HepG2 (cell line): ENCODE data around the gene HOXA13. TPM values are rescaled to one million over a fixed set of nuclear protein-coding genes. Genes with fewer than 3 reads are reported as not detected.

Experiments used
- ATAC-seq: fragments of 200-7000 bp; cut with Tn5 transposase; 3 replicates; pipeline ENCODE4 v1.9.1; 2020; ENCODE audit warnings: mild to moderate bottlenecking, moderate library complexity
- BruUV-seq: library from RNA; stranded (reverse); fragments of 400-500 nt; replicated peaks from 2 replicates; lab custom pipeline; 2021; lab: Mats Ljungman, UMichigan
- CTCF ChIA-PET: fragments of 300-600 bp; formaldehyde crosslinking; extraction: SDS; loops from one replicate; lab custom pipeline; 2021; ENCODE audit warnings: low total read pairs, inconsistent platforms, low intra/inter-chr PET ratio; lab: Yijun Ruan, JAX
- POLR2A ChIA-PET: fragments of 350-600 bp; sonication (Branson Sonifier 250); formaldehyde crosslinking; loops from one replicate; lab custom pipeline; 2020; ENCODE audit warnings: antibody characterized with exemption, inconsistent platforms; lab: Yijun Ruan, JAX
- DNase-seq: peaks from one replicate; pipeline ENCODE4 v3.0.0-alpha.2; 2015; ENCODE audit warnings: low spot score
- FAIRE-seq: peaks from 3 replicates; lab custom pipeline; 2011; peaks lifted over from hg19 to GRCh38; lab: Jason Lieb, UNC
- H2AFZ ChIP-seq: one replicate; pipeline ENCODE4 v1.6.1; 2011; ENCODE audit warnings: low read length, inconsistent platforms
- H3K27ac ChIP-seq: fragments of 300-600 bp; 3 replicates; pipeline ENCODE4 v1.8.0; 2011; ENCODE audit warnings: mixed run types, mild to moderate bottlenecking, mixed read lengths, low read length, inconsistent platforms; ENCODE audit not compliant: insufficient read depth; ENCODE audit errors: extremely low read length
- H3K27me3 ChIP-seq, 2 experiments: fragments of 200-600 bp in 1 of 2; 2 replicates in 1 of 2; 3 replicates in 1 of 2; pipeline versions ENCODE4 v1.6.0 to v1.8.0; 2011; ENCODE audit warnings: low read length in 2 of 2, mild to moderate bottlenecking in 2 of 2, moderate library complexity in 2 of 2, inconsistent platforms in 1 of 2; ENCODE audit not compliant: insufficient read depth in 2 of 2, control insufficient read depth in 1 of 2
- H3K36me3 ChIP-seq, 2 experiments: fragments of 200-600 bp in 1 of 2; replicated peaks in 1 of 2; 2 replicates in 1 of 2; 3 replicates in 1 of 2; pipeline versions ENCODE4 v1.5.1 to v1.8.0; 2011; ENCODE audit warnings: low read length in 2 of 2, inconsistent platforms in 1 of 2; ENCODE audit not compliant: insufficient read depth in 2 of 2, control insufficient read depth in 1 of 2
- H3K4me1 ChIP-seq: 2 replicates; pipeline ENCODE4 v1.5.1; 2012; ENCODE audit warnings: low read length, inconsistent platforms; ENCODE audit not compliant: insufficient read depth
- H3K4me2 ChIP-seq: 2 replicates; pipeline ENCODE4 v1.6.0; 2011; ENCODE audit warnings: low read depth, low read length, inconsistent platforms
- H3K4me3 ChIP-seq, 3 experiments: fragments of 200-600 bp in 1 of 3; sonication (generic), shearing (Covaris generic) in 1 of 3; replicated peaks in 1 of 3; 2 replicates each; pipeline ENCODE4 v1.5.1; 2011 to 2016; ENCODE audit warnings: low read length in 3 of 3, inconsistent platforms in 2 of 3, low read depth in 2 of 3, mild to moderate bottlenecking in 2 of 3, control low read depth in 1 of 3, mixed read lengths in 1 of 3; ENCODE audit not compliant: insufficient read depth in 1 of 3
- H3K79me2 ChIP-seq: one replicate; pipeline ENCODE4 v1.6.1; 2011; ENCODE audit warnings: low read length, inconsistent platforms; ENCODE audit not compliant: insufficient read depth
- H3K9ac ChIP-seq: 2 replicates; pipeline ENCODE4 v1.6.0; 2011; ENCODE audit warnings: mild to moderate bottlenecking, low read depth, low read length, inconsistent platforms; ENCODE audit not compliant: insufficient read depth
- H3K9me3 ChIP-seq: 2 replicates; pipeline ENCODE4 v1.5.1; 2012; ENCODE audit warnings: mild to moderate bottlenecking, low read length
- H4K20me1 ChIP-seq: 2 replicates; pipeline ENCODE4 v1.6.0; 2011; ENCODE audit warnings: inconsistent platforms, mild to moderate bottlenecking, low read length, moderate library complexity; ENCODE audit not compliant: insufficient read depth
- ATM ChIP-seq: fragments of 450-650 bp; IDR thresholded peaks from 2 replicates; pipeline ENCODE4 v1.7.1; 2017; ENCODE audit warnings: mild to moderate bottlenecking, borderline replicate concordance
- DNMT1 ChIP-seq: sonication (generic); formaldehyde crosslinking; IDR thresholded peaks from 2 replicates; pipeline ENCODE4 v1.5.1; 2020; ENCODE audit warnings: mild to moderate bottlenecking, missing genetic modification reagents
- GLI4 ChIP-seq: sonication (generic); formaldehyde crosslinking; IDR thresholded peaks from 2 replicates; pipeline ENCODE4 v1.5.1; 2020; ENCODE audit warnings: missing genetic modification reagents, mild to moderate bottlenecking, moderate library complexity, borderline replicate concordance
- HCFC1 ChIP-seq: fragments of 150-350 bp; IDR thresholded peaks from 2 replicates; pipeline ENCODE4 v1.6.1; 2014; ENCODE audit warnings: low read depth, low read length
- HOXD1 ChIP-seq: sonication (generic); formaldehyde crosslinking; IDR thresholded peaks from 2 replicates; pipeline ENCODE4 v1.5.0; 2020; ENCODE audit warnings: missing genetic modification reagents
- MAZ ChIP-seq, 2 experiments: sonication (generic) in 1 of 2; formaldehyde crosslinking in 1 of 2; IDR thresholded peaks; 2 replicates each; pipeline versions ENCODE4 v1.5.0 to v1.6.1; 2012 to 2020; ENCODE audit warnings: low read depth in 2 of 2, mild to moderate bottlenecking in 2 of 2, borderline replicate concordance in 1 of 2, improper control_type of control experiment in 1 of 2, low read length in 1 of 2, missing genetic modification reagents in 1 of 2, moderate library complexity in 1 of 2
- MTA3 ChIP-seq: sonication (generic); formaldehyde crosslinking; IDR thresholded peaks from 2 replicates; pipeline ENCODE4 v1.4.0; 2020; ENCODE audit warnings: missing genetic modification reagents
- NFIC ChIP-seq: IDR thresholded peaks from 2 replicates; pipeline ENCODE4 v1.6.1; 2012; ENCODE audit warnings: mild to moderate bottlenecking, low read length, inconsistent platforms
- PHF5A ChIP-seq: IDR thresholded peaks from one replicate; pipeline ENCODE4 v1.6.1; 2018; ENCODE audit warnings: low read depth, missing genetic modification reagents; ENCODE audit not compliant: unreplicated experiment
- POLR2AphosphoS2 ChIP-seq: IDR thresholded peaks from 2 replicates; pipeline ENCODE4 v1.6.1; 2011; ENCODE audit warnings: low read depth, low read length, improper control_type of control experiment
- RARG ChIP-seq: sonication (generic); formaldehyde crosslinking; IDR thresholded peaks from 2 replicates; pipeline ENCODE4 v1.4.0; 2020; ENCODE audit warnings: low read depth, mild to moderate bottlenecking, missing genetic modification reagents
- REXO4 ChIP-seq: sonication (generic); formaldehyde crosslinking; IDR thresholded peaks from 2 replicates; pipeline ENCODE4 v1.8.0; 2022; ENCODE audit warnings: missing genetic modification reagents, mild to moderate bottlenecking, borderline replicate concordance
- ZNF496 ChIP-seq: sonication (generic); formaldehyde crosslinking; IDR thresholded peaks from 2 replicates; pipeline ENCODE4 v1.8.1; 2023; ENCODE audit warnings: mild to moderate bottlenecking, moderate library complexity, missing genetic modification reagents; ENCODE audit not compliant: insufficient replicate concordance
- ZNF543 ChIP-seq: sonication (generic); formaldehyde crosslinking; IDR thresholded peaks from 2 replicates; pipeline ENCODE4 v1.4.0; 2020; ENCODE audit warnings: mild to moderate bottlenecking, missing genetic modification reagents
- ZNF570 ChIP-seq: sonication (generic); formaldehyde crosslinking; IDR thresholded peaks from 2 replicates; pipeline ENCODE4 v1.4.0; 2020; ENCODE audit warnings: mild to moderate bottlenecking, missing genetic modification reagents, borderline replicate concordance
- ZNF652 ChIP-seq: IDR thresholded peaks from 2 replicates; pipeline ENCODE4 v1.6.1; 2016; ENCODE audit warnings: low read depth, borderline replicate concordance
- ZSCAN31 ChIP-seq: sonication (generic); formaldehyde crosslinking; IDR thresholded peaks from 2 replicates; pipeline ENCODE4 v1.5.0; 2020; ENCODE audit warnings: low read depth, mild to moderate bottlenecking, missing genetic modification reagents
- WGBS: methylation state at CpG from one replicate; pipeline ENCODE4 v1.1.6; 2017; ENCODE audit warnings: low lambda C conversion rate; 5-methylcytosine and 5-hydroxymethylcytosine counted together
- in situ Hi-C: cut with HindIII; loops from 2 replicates; pipeline ENCODE4 v1.10.0; 2017; ENCODE audit warnings: low pct_unique_long_range_greater_than_20kb; ENCODE audit not compliant: extremely low pct_ligation_motif_present
- intact Hi-C: fragments of 100-400 bp; cut with micrococcal nuclease; formaldehyde crosslinking; loops from one replicate; pipeline ENCODE4 v1.10.0; 2022; ENCODE audit not compliant: unreplicated experiment
- polyA plus RNA-seq, 8 experiments: library from polyadenylated mRNA; depleted of rRNA in 3 of 8; stranded (reverse) in 7 of 8; unstranded in 1 of 8; fragments of >200 nt; fragmentation: Illumina TruSeq in 4 of 8; extraction: Trizol in 4 of 8; gene quantifications; 2 replicates each; pipeline versions ENCODE4 v1.2.1 to v1.2.3, GENCODE V29; 2011 to 2016; ENCODE audit warnings: low read depth in 4 of 8, missing spikeins in 1 of 8, mixed read lengths in 1 of 8; ENCODE audit not compliant: insufficient read depth in 1 of 8
- total RNA-seq, 5 experiments: library from RNA; depleted of rRNA; stranded (reverse); fragments of >200 nt; fragmentation: Illumina TruSeq; extraction: Trizol; gene quantifications; 2 replicates each; pipeline ENCODE4 v1.2.3, GENCODE V29; 2016; ENCODE audit warnings: low read depth in 1 of 5
- TF ChIP-seq, protein P1 (sequence below): IDR thresholded peaks from 2 replicates; pipeline ENCODE4 v1.6.1; 2016; ENCODE audit warnings: mild to moderate bottlenecking

Gene HOXA13
- total and polyA plus RNA-seq, 2 of the 13 experiments (the other 11 are each of a cell fraction or from before 2014, with no cell fraction given): 0.01 to 0.04 TPM

DNA sequence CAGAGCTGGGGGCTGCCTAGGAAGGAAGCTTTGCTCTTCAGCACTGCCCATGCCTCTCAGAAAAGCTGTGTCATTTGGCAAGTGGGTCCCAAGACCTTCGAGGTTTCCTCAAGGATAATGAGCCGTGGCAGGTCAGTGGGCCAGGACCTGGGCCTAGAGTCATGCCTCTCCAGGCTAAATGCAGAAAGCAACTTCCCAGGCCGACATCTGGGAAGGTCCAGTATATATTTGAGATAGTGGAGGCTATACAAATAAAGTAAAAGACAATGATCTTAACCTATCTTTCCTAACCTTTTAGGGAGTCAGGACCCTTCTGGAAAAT is 23.4 kb downstream of the HOXA13 start:
- H3K4me3 ChIP-seq: no peak overlapping the region
- BruUV-seq: no TSS peak
- POLR2A ChIA-PET: no interaction called here
- peaks cover 4 to 78% of the 10 kb centered on the region in 2 experiments for H3K27me3 ChIP-seq
- WGBS: 35% methylated on average over 3 of the region's 3 CpGs
- intact Hi-C loops: no loop called here
- H3K9ac ChIP-seq: no peak overlapping the region
- no peaks in the 10 kb centered on the region for H3K9me3 ChIP-seq
- H3K4me1 ChIP-seq: peaks cover 24% of the 10 kb centered on the region
- in situ Hi-C loops: no loop called here
- H4K20me1 ChIP-seq: no peaks in the 10 kb centered on the region
- CTCF ChIA-PET: no interaction called here
- no peaks in the 10 kb centered on the region for H3K36me3 ChIP-seq
- H2AFZ ChIP-seq: no peak overlapping the region
- FAIRE-seq (no peak), DNase-seq (no peak)
- TF ChIP-seq RARG (CRISPR knock-in tag): no peak
- TF ChIP-seq ATM: no peak
- TF ChIP-seq HCFC1: no peak
- TF ChIP-seq MAZ (IDR thresholded peaks at IDR 0.05; ENCODE audit: borderline replicate concordance, low read depth, low read length): no peak
- TF ChIP-seq MAZ (CRISPR knock-in tag; IDR thresholded peaks at IDR 0.05; ENCODE audit: low read depth): no peak
- no peak for TF ChIP-seq DNMT1 (CRISPR knock-in tag)
- TF ChIP-seq ZNF652 (CRISPR knock-in tag): no peak
- no peak for TF ChIP-seq ZNF496 (CRISPR knock-in tag)
- TF ChIP-seq, all 625 proteins: peak for 0
- Histone ChIP-seq H3K4me2 (no peak overlapping the region), H3K27ac (no peak overlapping the region), H3K79me2 (no peaks in the 10 kb centered on the region)
- ATAC-seq: no peak

DNA sequence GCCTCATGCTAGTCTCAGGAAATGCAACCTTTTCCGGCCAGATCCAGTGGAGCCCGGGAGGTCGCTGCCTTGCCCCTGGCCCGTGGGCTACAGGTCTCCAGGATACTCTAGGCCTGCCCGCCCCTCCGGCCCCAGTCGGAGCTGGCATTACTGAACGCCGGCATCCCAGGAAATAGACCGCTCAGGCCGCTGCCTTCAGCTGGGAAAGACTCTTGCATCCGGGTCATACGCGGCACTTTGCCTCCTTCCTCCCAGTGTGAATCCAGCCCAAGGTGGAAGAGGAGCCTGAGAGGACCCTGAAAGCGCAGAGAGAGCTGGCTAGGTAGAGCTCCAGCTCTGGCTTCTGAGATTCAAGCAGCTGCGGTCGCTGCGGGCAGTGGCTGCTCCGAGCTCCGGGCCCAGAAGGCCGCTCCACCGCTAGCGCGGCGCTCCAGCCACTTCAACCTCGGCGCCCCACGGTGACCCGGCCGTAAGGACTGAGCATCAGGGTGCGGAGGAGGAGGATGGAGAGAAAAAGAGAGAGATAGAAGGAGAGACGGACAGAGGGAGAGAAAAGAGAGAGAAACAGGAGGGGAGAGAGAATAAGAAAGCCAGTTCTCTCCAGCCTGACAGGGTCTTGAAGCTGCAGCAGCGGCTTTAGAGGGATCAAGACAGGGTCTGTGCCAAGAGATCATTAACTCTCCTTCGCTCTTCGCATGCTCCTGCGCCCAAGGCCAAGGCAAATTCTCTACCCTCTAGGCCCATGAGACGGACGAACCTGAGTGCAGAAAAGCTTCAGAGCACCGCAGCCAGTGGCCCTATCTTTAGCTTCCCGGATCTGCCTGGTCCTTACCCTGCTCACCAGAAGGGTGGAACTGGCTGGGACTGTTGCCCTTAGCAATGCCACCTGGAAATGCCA is 24.0 kb downstream of the HOXA13 start:
- Histone ChIP-seq H3K9me3 (no peaks in the 10 kb centered on the region), H3K79me2 (no peaks in the 10 kb centered on the region), H3K36me3 (no peaks in the 10 kb centered on the region), H3K4me2 (no peak overlapping the region), H3K27me3 (peaks cover 4 to 80% of the 10 kb centered on the region in 2 experiments), H4K20me1 (no peaks in the 10 kb centered on the region), H2AFZ (no peak overlapping the region), H3K4me3 (no peak overlapping the region), H3K4me1 (peaks cover 30% of the 10 kb centered on the region), H3K9ac (no peak overlapping the region), H3K27ac (no peak overlapping the region)
- BruUV-seq: no TSS peak
- in situ Hi-C loops: no loop called here
- CTCF ChIA-PET: no interaction called here
- ATAC-seq (no peak), DNase-seq (no peak), FAIRE-seq (no peak)
- WGBS: 75% methylated on average over 28 of the region's 40 CpGs
- intact Hi-C loops: no loop called here
- POLR2A ChIA-PET: no interaction called here
- TF ChIP-seq GLI4: no peak
- TF ChIP-seq ZSCAN31 (CRISPR knock-in tag): no peak
- TF ChIP-seq, protein P1, sequence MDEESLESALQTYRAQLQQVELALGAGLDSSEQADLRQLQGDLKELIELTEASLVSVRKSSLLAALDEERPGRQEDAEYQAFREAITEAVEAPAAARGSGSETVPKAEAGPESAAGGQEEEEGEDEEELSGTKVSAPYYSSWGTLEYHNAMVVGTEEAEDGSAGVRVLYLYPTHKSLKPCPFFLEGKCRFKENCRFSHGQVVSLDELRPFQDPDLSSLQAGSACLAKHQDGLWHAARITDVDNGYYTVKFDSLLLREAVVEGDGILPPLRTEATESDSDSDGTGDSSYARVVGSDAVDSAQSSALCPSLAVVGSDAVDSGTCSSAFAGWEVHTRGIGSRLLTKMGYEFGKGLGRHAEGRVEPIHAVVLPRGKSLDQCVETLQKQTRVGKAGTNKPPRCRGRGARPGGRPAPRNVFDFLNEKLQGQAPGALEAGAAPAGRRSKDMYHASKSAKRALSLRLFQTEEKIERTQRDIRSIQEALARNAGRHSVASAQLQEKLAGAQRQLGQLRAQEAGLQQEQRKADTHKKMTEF (CRISPR knock-in tag): no peak
- no peak for TF ChIP-seq HOXD1 (CRISPR knock-in tag)
- no peak for TF ChIP-seq NFIC
- no peak for TF ChIP-seq PHF5A (CRISPR knock-in tag)
- no peak for TF ChIP-seq POLR2AphosphoS2
- no peak for TF ChIP-seq ZNF570
- TF ChIP-seq ZNF543: no peak
- TF ChIP-seq REXO4: no peak
- no peak for TF ChIP-seq MAZ (IDR thresholded peaks at IDR 0.05; ENCODE audit: borderline replicate concordance, low read depth, low read length)
- no peak for TF ChIP-seq MAZ (CRISPR knock-in tag; IDR thresholded peaks at IDR 0.05; ENCODE audit: low read depth)
- TF ChIP-seq MTA3 (CRISPR knock-in tag): no peak
